ENCODE results near the gene SREBF1.

The SREBF1 gene

GRCh38 chr17:17786998-17787397 lies 49.8 kb downstream of the SREBF1 start:
- Histone ChIP-seq H3K27me3 (no peaks in the 10 kb centered on the region), H3K4me3 (ENCODE audit: low read depth, low read length) (no peak overlapping the region), H3K4me1 (peaks cover 52% of the 10 kb centered on the region), H3K36me3 (no peaks in the 10 kb centered on the region), H3K9me3 (no peaks in the 10 kb centered on the region)
- DNase-seq, result no peak
- TF ChIP-seq CTCF (IDR thresholded peaks at IDR 0.05; ENCODE audit: low read depth, low read length), result no peak

- no peak for DNase-seq
- Histone ChIP-seq H3K4me1 (peaks cover 46% of the 10 kb centered on the region), H3K9me3 (no peaks in the 10 kb centered on the region), H3K36me3 (no peaks in the 10 kb centered on the region), H3K4me3 (ENCODE audit: low read depth, low read length) (no peak overlapping the region), H3K27me3 (no peaks in the 10 kb centered on the region)
- no peak for TF ChIP-seq CTCF (IDR thresholded peaks at IDR 0.05; ENCODE audit: low read depth, low read length)
Observed at GRCh38 chr17:17785407-17785806, 51.4 kb downstream of the SREBF1 start.

- Histone ChIP-seq H3K36me3 (no peaks in the 10 kb centered on the region), H3K9me3 (no peaks in the 10 kb centered on the region), H3K4me1 (peaks cover 44% of the 10 kb centered on the region), H3K27me3 (no peaks in the 10 kb centered on the region), H3K4me3 (ENCODE audit: low read depth, low read length) (peak overlapping the region; percentile 58; the same call in 1 of the 2 replicates)
- DNase-seq, result peak; percentile 66
- peak; percentile 42 for TF ChIP-seq CTCF (IDR thresholded peaks at IDR 0.05; ENCODE audit: low read depth, low read length)
Observed at GRCh38 chr17:17784657-17785267, 52.0 kb downstream of the SREBF1 start.

- Histone ChIP-seq H3K4me3 (ENCODE audit: low read depth, low read length) (peak overlapping the region; percentile 58), H3K9me3 (no peaks in the 10 kb centered on the region), H3K36me3 (no peaks in the 10 kb centered on the region), H3K4me1 (peaks cover 38% of the 10 kb centered on the region), H3K27me3 (no peaks in the 10 kb centered on the region)
- DNase-seq, result peak; percentile 28
- no peak for TF ChIP-seq CTCF (IDR thresholded peaks at IDR 0.05; ENCODE audit: low read depth, low read length)
Observed at GRCh38 chr17:17783825-17784656, 52.7 kb downstream of the SREBF1 start.

GRCh38 chr17:17783116-17783824 lies 53.5 kb downstream of the SREBF1 start:
- DNase-seq, result peak; percentile 46
- peak overlapping the region; percentile 58 for H3K4me3 ChIP-seq (ENCODE audit: low read depth, low read length)
- TF ChIP-seq CTCF (IDR thresholded peaks at IDR 0.05; ENCODE audit: low read depth, low read length), result 0 out of 2 replicates have a peak, but pooled peaks have one; percentile 16
- H3K36me3 ChIP-seq, result no peaks in the 10 kb centered on the region
- H3K9me3 ChIP-seq, result no peaks in the 10 kb centered on the region
- no peaks in the 10 kb centered on the region for H3K27me3 ChIP-seq
- peaks cover 38% of the 10 kb centered on the region for H3K4me1 ChIP-seq

All from BE2C (cell line).